GM23338 (cell line): Measurements from ENCODE around the gene FAT1. TPM values are rescaled to one million over a fixed set of nuclear protein-coding genes. Genes with fewer than 3 reads are reported as not detected.

Source experiments
- ATAC-seq: fragments of 200-7000 bp; cut with Tn5 transposase; 3 replicates; pipeline ENCODE4 v1.9.1; 2020
- DNase-seq: peaks from one replicate; pipeline ENCODE4 v3.0.0-alpha.2; 2015; ENCODE audit warnings: low spot score
- H2AFZ ChIP-seq: fragments of 200-600 bp; sonication (generic); 2 replicates; pipeline ENCODE4 v1.8.0; 2016; ENCODE audit warnings: antibody characterized with exemption, mild to moderate bottlenecking, moderate library complexity
- H3F3A ChIP-seq: fragments of 200-600 bp; sonication (generic); replicated peaks from 2 replicates; pipeline ENCODE4 v1.8.0; 2017; ENCODE audit warnings: antibody characterized with exemption, mixed run types, low read depth
- H3K27ac ChIP-seq: fragments of 200-600 bp; sonication (generic); 2 replicates; pipeline ENCODE4 v1.6.1; 2016; ENCODE audit warnings: low read depth
- H3K27me3 ChIP-seq: fragments of 200-600 bp; sonication (generic); 2 replicates; pipeline ENCODE4 v1.8.0; 2016; ENCODE audit warnings: mild to moderate bottlenecking, mixed run types, moderate library complexity; ENCODE audit not compliant: insufficient read depth
- H3K36me3 ChIP-seq: fragments of 200-600 bp; sonication (generic); 2 replicates; pipeline ENCODE4 v1.8.0; 2016; ENCODE audit warnings: mild to moderate bottlenecking; ENCODE audit not compliant: insufficient read depth
- H3K4me1 ChIP-seq: fragments of 200-600 bp; sonication (generic); 2 replicates; pipeline ENCODE4 v1.8.0; 2016; ENCODE audit warnings: mild to moderate bottlenecking, moderate library complexity; ENCODE audit not compliant: insufficient read depth
- H3K4me2 ChIP-seq: fragments of 200-600 bp; sonication (generic); 2 replicates; pipeline ENCODE4 v1.7.1; 2017; ENCODE audit warnings: mixed run types
- H3K4me3 ChIP-seq: fragments of 200-600 bp; sonication (generic); 2 replicates; pipeline ENCODE4 v1.6.1; 2016; ENCODE audit warnings: mixed run types
- H3K79me2 ChIP-seq: fragments of 200-600 bp; sonication (generic); replicated peaks from 2 replicates; pipeline ENCODE4 v1.8.0; 2017; ENCODE audit warnings: mild to moderate bottlenecking; ENCODE audit not compliant: insufficient read depth
- H3K9me2 ChIP-seq: fragments of 200-600 bp; sonication (generic); 2 replicates; pipeline ENCODE4 v1.8.0; 2017; ENCODE audit not compliant: insufficient read depth
- H4K20me1 ChIP-seq: fragments of 200-600 bp; sonication (generic); replicated peaks from 2 replicates; pipeline ENCODE4 v1.8.0; 2017; ENCODE audit warnings: mild to moderate bottlenecking; ENCODE audit not compliant: insufficient read depth
- H3K27ac Mint-ChIP-seq: 2 replicates; pipeline ENCODE4 v1.8.0; 2020; ENCODE audit warnings: inconsistent platforms, mild to moderate bottlenecking, moderate library complexity, mixed read lengths
- H3K27me3 Mint-ChIP-seq: 3 replicates; pipeline ENCODE4 v1.8.0; 2022; ENCODE audit warnings: low read depth, mild to moderate bottlenecking, moderate library complexity, mixed read lengths, inconsistent platforms; ENCODE audit not compliant: insufficient read depth, poor library complexity
- H3K36me3 Mint-ChIP-seq: 3 replicates; pipeline ENCODE4 v1.8.0; 2021; ENCODE audit warnings: low read depth, mild to moderate bottlenecking, inconsistent platforms, moderate library complexity, mixed read lengths
- H3K4me1 Mint-ChIP-seq: 3 replicates; pipeline ENCODE4 v1.8.0; 2020; ENCODE audit warnings: mild to moderate bottlenecking, inconsistent platforms, mixed read lengths
- H3K4me3 Mint-ChIP-seq: 3 replicates; pipeline ENCODE4 v1.8.0; 2021; ENCODE audit warnings: moderate library complexity, mild to moderate bottlenecking, inconsistent platforms, mixed read lengths
- H3K9me3 Mint-ChIP-seq: 3 replicates; pipeline ENCODE4 v1.8.0; 2020; ENCODE audit warnings: moderate library complexity, mild to moderate bottlenecking, inconsistent platforms, mixed read lengths
- CREB1 ChIP-seq: fragments of 250-450 bp; sonication (Bioruptor Pico); IDR thresholded peaks from 2 replicates; pipeline ENCODE4 v1.5.0; 2020; ENCODE audit warnings: low read depth, mild to moderate bottlenecking, moderate library complexity
- CTCF ChIP-seq, 2 experiments: fragments of 200-600 bp in 1 of 2; sonication (generic) in 1 of 2; conservative IDR thresholded peaks; 2 replicates each; pipeline versions ENCODE4 v1.5.1 to v1.6.1; 2016 to 2017; ENCODE audit warnings: antibody characterized with exemption in 2 of 2, low read depth in 2 of 2, mild to moderate bottlenecking in 2 of 2, moderate library complexity in 1 of 2
- EZH2 ChIP-seq: fragments of 200-600 bp; sonication (generic); IDR thresholded peaks from one replicate; pipeline ENCODE4 v1.8.0; 2017; ENCODE audit warnings: antibody characterized with exemption, mild to moderate bottlenecking, low read depth; ENCODE audit not compliant: unreplicated experiment
- EZH2phosphoT487 ChIP-seq: fragments of 200-600 bp; sonication (generic); IDR thresholded peaks from one replicate; pipeline ENCODE4 v1.8.1; 2018; ENCODE audit warnings: antibody characterized with exemption; ENCODE audit not compliant: unreplicated experiment
- JUNB ChIP-seq: IDR thresholded peaks from one replicate; pipeline ENCODE4 v1.6.1; 2016; ENCODE audit warnings: antibody characterized with exemption; ENCODE audit not compliant: unreplicated experiment
- NANOG ChIP-seq: IDR thresholded peaks from 2 replicates; pipeline ENCODE4 v1.6.1; 2016; ENCODE audit warnings: antibody characterized with exemption, borderline replicate concordance
- POLR2AphosphoS5 ChIP-seq: IDR thresholded peaks from 2 replicates; pipeline ENCODE4 v1.6.1; 2016; ENCODE audit warnings: antibody characterized with exemption, low read depth
- REST ChIP-seq: IDR thresholded peaks from one replicate; pipeline ENCODE4 v1.6.1; 2018; ENCODE audit warnings: antibody characterized with exemption; ENCODE audit not compliant: unreplicated experiment
- ZNF462 ChIP-seq: fragments of 250-450 bp; sonication (Bioruptor Pico); IDR thresholded peaks from 2 replicates; pipeline ENCODE4 v1.5.0; 2020; ENCODE audit warnings: mild to moderate bottlenecking, moderate library complexity
- polyA plus RNA-seq: library from polyadenylated mRNA; unstranded; fragments of >200 nt; fragmentation: Nextera tagmentation; extraction: Ambion mirVana; gene quantifications from 2 replicates; pipeline ENCODE4 v1.2.1, GENCODE V29; 2016
- total RNA-seq: library from RNA; depleted of rRNA; stranded (reverse); fragments of >200 nt; shearing (Covaris generic); gene quantifications from 2 replicates; pipeline ENCODE4 v1.2.3, GENCODE V29; 2014

Gene FAT1
- total and polyA plus RNA-seq, 2 experiments from 2014 or later: 37.6 to 137 TPM

DNA sequence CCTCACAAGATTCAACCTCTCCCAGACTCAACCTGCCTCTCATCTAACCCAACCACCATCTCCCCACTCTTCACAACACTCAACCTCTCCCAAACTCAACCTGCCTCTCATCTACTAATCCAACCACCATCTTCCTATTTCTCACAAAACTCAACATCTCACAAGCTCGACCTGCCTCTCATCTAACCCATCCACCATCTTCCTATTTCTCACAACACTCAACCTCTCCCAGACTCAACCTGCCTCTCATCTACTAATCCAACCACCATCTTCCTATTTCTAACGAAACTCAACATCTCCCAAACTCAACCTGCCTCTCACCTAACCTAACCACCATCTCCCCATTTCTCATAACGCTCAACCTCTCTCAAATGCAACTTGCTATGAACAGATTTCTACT lies 29.8 kb downstream of the FAT1 start (continued):
- TF ChIP-seq ZNF462 (CRISPR knock-in tag) (no peak), POLR2AphosphoS5 (no peak), CREB1 (CRISPR knock-in tag) (no peak), JUNB (no peak)

GRCh38 chr4:186693159-186693815 lies 30.4 kb downstream of the FAT1 start:
- H3K4me3 ChIP-seq: no peak overlapping the region
- peaks cover 48% of the 10 kb centered on the region for H3K4me1 Mint-ChIP-seq
- H3K4me1 ChIP-seq: peaks cover 36% of the 10 kb centered on the region
- DNase-seq (no peak), ATAC-seq (no peak)
- H3F3A ChIP-seq: 0 out of 2 replicates have a peak, but pooled peaks cover 3% of the 10 kb centered on the region
- no peak overlapping the region for H3K27ac Mint-ChIP-seq
- no peak overlapping the region for H2AFZ ChIP-seq
- no peaks in the 10 kb centered on the region for H3K9me3 Mint-ChIP-seq
- no peaks in the 10 kb centered on the region; the same call in 1 of the 2 replicates for H3K9me2 ChIP-seq
- no peaks in the 10 kb centered on the region for H3K27me3 ChIP-seq
- no peak overlapping the region for H3K27ac ChIP-seq
- H3K79me2 ChIP-seq: peaks cover 86% of the 10 kb centered on the region
- peaks cover 16% of the 10 kb centered on the region for H3K27me3 Mint-ChIP-seq
- peaks cover 43% of the 10 kb centered on the region for H3K36me3 Mint-ChIP-seq
- H3K4me3 Mint-ChIP-seq: no peak overlapping the region
- H4K20me1 ChIP-seq: no peaks in the 10 kb centered on the region
- no peaks in the 10 kb centered on the region; the same call in 1 of the 2 replicates for H3K36me3 ChIP-seq
- no peak overlapping the region for H3K4me2 ChIP-seq
- TF ChIP-seq POLR2AphosphoS5 (no peak), EZH2phosphoT487 (no peak), EZH2 (no peak), JUNB (no peak), CREB1 (CRISPR knock-in tag) (no peak), NANOG (no peak), CTCF (conservative IDR thresholded peaks at IDR 0.05; ENCODE audit: low read depth in 2 of 2) (no peak), REST (no peak)
